ENCODE results near the gene PLA2G2F. TPM values are rescaled to one million over a fixed set of nuclear protein-coding genes. Genes with fewer than 3 reads are reported as not detected.

Gene PLA2G2F
- total RNA-seq, 6 experiments from 2014 or later: not detected

- Mint-ChIP-seq H3K9me3 (no peaks in the 10 kb centered on the region), H3K4me1 (ENCODE audit: low read depth) (peaks cover 6% of the 10 kb centered on the region; the same call in 1 of the 2 replicates), H3K27ac (no peak overlapping the region), H3K4me3 (no peak overlapping the region), H3K27me3 (ENCODE audit: insufficient read depth) (peaks cover 25% of the 10 kb centered on the region), H3K36me3 (ENCODE audit: low read depth) (no peaks in the 10 kb centered on the region)
- TF ChIP-seq, protein P1, sequence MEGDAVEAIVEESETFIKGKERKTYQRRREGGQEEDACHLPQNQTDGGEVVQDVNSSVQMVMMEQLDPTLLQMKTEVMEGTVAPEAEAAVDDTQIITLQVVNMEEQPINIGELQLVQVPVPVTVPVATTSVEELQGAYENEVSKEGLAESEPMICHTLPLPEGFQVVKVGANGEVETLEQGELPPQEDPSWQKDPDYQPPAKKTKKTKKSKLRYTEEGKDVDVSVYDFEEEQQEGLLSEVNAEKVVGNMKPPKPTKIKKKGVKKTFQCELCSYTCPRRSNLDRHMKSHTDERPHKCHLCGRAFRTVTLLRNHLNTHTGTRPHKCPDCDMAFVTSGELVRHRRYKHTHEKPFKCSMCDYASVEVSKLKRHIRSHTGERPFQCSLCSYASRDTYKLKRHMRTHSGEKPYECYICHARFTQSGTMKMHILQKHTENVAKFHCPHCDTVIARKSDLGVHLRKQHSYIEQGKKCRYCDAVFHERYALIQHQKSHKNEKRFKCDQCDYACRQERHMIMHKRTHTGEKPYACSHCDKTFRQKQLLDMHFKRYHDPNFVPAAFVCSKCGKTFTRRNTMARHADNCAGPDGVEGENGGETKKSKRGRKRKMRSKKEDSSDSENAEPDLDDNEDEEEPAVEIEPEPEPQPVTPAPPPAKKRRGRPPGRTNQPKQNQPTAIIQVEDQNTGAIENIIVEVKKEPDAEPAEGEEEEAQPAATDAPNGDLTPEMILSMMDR (IDR thresholded peaks at IDR 0.05): peak; percentile 88
- DNase-seq: peak; percentile 33
These were observed 55.8 kb downstream of the PLA2G2F start for GRCh38 chr1:20194757-20195461.

- no peak for DNase-seq
- Mint-ChIP-seq H3K27ac (no peak overlapping the region), H3K9me3 (no peaks in the 10 kb centered on the region), H3K4me3 (no peak overlapping the region), H3K36me3 (ENCODE audit: low read depth) (no peaks in the 10 kb centered on the region), H3K4me1 (ENCODE audit: low read depth) (peaks cover 6% of the 10 kb centered on the region; the same call in 1 of the 2 replicates), H3K27me3 (ENCODE audit: insufficient read depth) (peaks cover 22% of the 10 kb centered on the region)
- TF ChIP-seq, protein P1 (IDR thresholded peaks at IDR 0.05): peak; percentile 49; the same call in 1 of the 2 replicates
These were observed 56.3 kb downstream of the PLA2G2F start for GRCh38 chr1:20195462-20195780.

GRCh38 chr1:20197329-20197791 is 58.2 kb downstream of the PLA2G2F start:
- no peaks in the 10 kb centered on the region for H3K9me3 Mint-ChIP-seq
- TF ChIP-seq, protein P1 (IDR thresholded peaks at IDR 0.05): no peak
- no peak for DNase-seq
- H3K27ac Mint-ChIP-seq: no peak overlapping the region
- peaks cover 17% of the 10 kb centered on the region for H3K27me3 Mint-ChIP-seq (ENCODE audit: insufficient read depth)
- no peak overlapping the region for H3K4me3 Mint-ChIP-seq
- peaks cover 4% of the 10 kb centered on the region; the same call in 1 of the 2 replicates for H3K4me1 Mint-ChIP-seq (ENCODE audit: low read depth)
- H3K36me3 Mint-ChIP-seq (ENCODE audit: low read depth): no peaks in the 10 kb centered on the region

DNA sequence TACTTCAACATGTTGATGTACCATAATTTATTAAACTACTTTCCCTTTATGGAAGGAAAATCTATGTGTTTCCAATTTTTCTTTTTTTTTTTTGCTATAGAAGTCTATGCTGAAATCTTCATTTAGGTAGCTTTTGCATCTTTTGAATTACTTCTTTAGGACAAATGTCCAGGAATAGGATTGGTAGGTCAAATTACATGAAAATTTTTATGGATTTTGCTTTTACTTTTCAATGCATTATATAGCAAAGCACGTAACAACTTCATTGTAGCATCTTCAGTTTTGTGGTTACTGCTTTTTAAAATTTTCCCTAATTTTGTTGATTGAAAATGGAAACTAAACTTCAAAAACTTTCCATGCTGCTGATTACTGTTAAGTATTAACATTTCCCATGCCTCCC is 59.2 kb downstream of the PLA2G2F start:
- H3K27me3 Mint-ChIP-seq (ENCODE audit: insufficient read depth): peaks cover 10% of the 10 kb centered on the region
- DNase-seq: no peak
- no peaks in the 10 kb centered on the region for H3K4me1 Mint-ChIP-seq (ENCODE audit: low read depth)
- no peak overlapping the region for H3K27ac Mint-ChIP-seq
- TF ChIP-seq, protein P1 (IDR thresholded peaks at IDR 0.05): no peak
- H3K9me3 Mint-ChIP-seq: no peaks in the 10 kb centered on the region
- H3K4me3 Mint-ChIP-seq: no peak overlapping the region
- H3K36me3 Mint-ChIP-seq (ENCODE audit: low read depth): no peaks in the 10 kb centered on the region

DNA sequence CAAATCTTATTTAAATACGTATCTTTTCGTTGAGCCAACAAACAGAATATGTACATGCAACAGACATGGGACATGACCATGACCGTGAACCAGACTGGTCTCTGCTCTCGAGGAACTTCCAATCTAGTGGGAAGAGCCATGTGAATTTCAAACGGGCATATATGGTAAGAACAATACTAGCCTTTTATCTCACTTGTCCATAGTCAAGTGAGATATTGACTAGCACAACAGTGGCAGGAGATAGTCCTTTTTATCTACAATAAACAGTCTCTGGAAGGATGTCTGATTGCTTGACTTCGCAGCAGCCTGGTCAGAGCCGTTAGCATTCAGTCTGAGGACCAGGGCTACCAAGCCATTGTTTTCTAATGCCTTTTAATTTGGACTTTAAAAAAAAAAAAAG is 59.8 kb downstream of the PLA2G2F start:
- Mint-ChIP-seq H3K9me3 (no peaks in the 10 kb centered on the region), H3K4me3 (no peak overlapping the region), H3K36me3 (ENCODE audit: low read depth) (no peaks in the 10 kb centered on the region), H3K27me3 (ENCODE audit: insufficient read depth) (peaks cover 16% of the 10 kb centered on the region), H3K27ac (no peak overlapping the region), H3K4me1 (ENCODE audit: low read depth) (no peaks in the 10 kb centered on the region)
- TF ChIP-seq, protein P1 (IDR thresholded peaks at IDR 0.05): no peak
- no peak for DNase-seq
